GM19099 (cell line): ENCODE data around the gene DGCR8.

Experiments used
- POLR2A ChIP-seq: IDR thresholded peaks from 3 replicates; pipeline ENCODE4 v1.6.1; 2011; ENCODE audit warnings: low read depth; ENCODE audit not compliant: insufficient read length; ENCODE audit errors: extremely low read depth

DGCR8 gene

GRCh38 chr22:20143883-20144665 is 64.0 kb downstream of the DGCR8 start:
- no peak for TF ChIP-seq POLR2A

GRCh38 chr22:20145206-20145831 is 65.3 kb downstream of the DGCR8 start:
- TF ChIP-seq POLR2A = no peak

- TF ChIP-seq POLR2A = no peak
These were observed 65.8 kb downstream of the DGCR8 start for GRCh38 chr22:20145832-20146223.

- TF ChIP-seq POLR2A = no peak
These were observed 66.7 kb downstream of the DGCR8 start for GRCh38 chr22:20146777-20147176.

GRCh38 chr22:20147237-20147988 is 67.4 kb downstream of the DGCR8 start:
- no peak for TF ChIP-seq POLR2A

GRCh38 chr22:20148414-20148813 is 68.4 kb downstream of the DGCR8 start:
- TF ChIP-seq POLR2A = no peak

GRCh38 chr22:20149257-20150250 is 69.5 kb downstream of the DGCR8 start:
- TF ChIP-seq POLR2A = no peak

GRCh38 chr22:20150381-20151275 is 70.6 kb downstream of the DGCR8 start, which contains the start of gene CCDC188:
Gene CCDC188, minus strand, starts transcription at chr22:20151055. Its CDS starts 69 bp downstream, at chr22:20150986.
- no peak for TF ChIP-seq POLR2A

GRCh38 chr22:20151276-20151588 is 71.2 kb downstream of the DGCR8 start:
- no peak for TF ChIP-seq POLR2A

- no peak for TF ChIP-seq POLR2A
These were observed 72.4 kb downstream of the DGCR8 start for GRCh38 chr22:20152464-20152890.

- no peak for TF ChIP-seq POLR2A
These were observed 73.9 kb downstream of the DGCR8 start for GRCh38 chr22:20153945-20154344.

- no peak for TF ChIP-seq POLR2A
These were observed 74.7 kb downstream of the DGCR8 start for GRCh38 chr22:20154602-20155187.

- TF ChIP-seq POLR2A = no peak
These were observed 75.4 kb downstream of the DGCR8 start for GRCh38 chr22:20155330-20156041.
